SU-DHL-6 (cell line): ENCODE data around the gene STX16.

Source experiments
- H2AFZ ChIP-seq: fragments of 200-600 bp; sonication (generic); 2 replicates; pipeline ENCODE4 v1.6.1; 2014; ENCODE audit warnings: low read depth, mild to moderate bottlenecking, moderate library complexity, mixed read lengths, antibody characterized with exemption, low read length; ENCODE audit not compliant: severe bottlenecking
- H3F3A ChIP-seq: fragments of 200-600 bp; shearing (Covaris generic); 2 replicates; pipeline ENCODE4 v1.6.0; 2016; ENCODE audit warnings: antibody characterized with exemption, mild to moderate bottlenecking; ENCODE audit not compliant: insufficient read depth
- H3K27ac ChIP-seq: fragments of 200-600 bp; sonication (generic); 2 replicates; pipeline ENCODE4 v1.5.1; 2016; ENCODE audit warnings: low read depth, mild to moderate bottlenecking, low read length, moderate library complexity, mixed read lengths
- H3K27me3 ChIP-seq: fragments of 200-600 bp; sonication (generic), shearing (Covaris generic); 2 replicates; pipeline ENCODE4 v1.6.0; 2014; ENCODE audit warnings: mild to moderate bottlenecking, low read length
- H3K36me3 ChIP-seq: fragments of 200-600 bp; sonication (generic); 2 replicates; pipeline ENCODE4 v1.6.1; 2014; ENCODE audit warnings: mild to moderate bottlenecking, low read length, mixed read lengths
- H3K4me2 ChIP-seq: fragments of 300-600, 200-600 bp; shearing (Covaris generic), sonication (generic); 2 replicates; pipeline ENCODE4 v1.6.0; 2014; ENCODE audit warnings: low read length, low read depth, mild to moderate bottlenecking; ENCODE audit not compliant: poor library complexity, severe bottlenecking
- H3K4me3 ChIP-seq: fragments of 200-600 bp; sonication (generic); 2 replicates; pipeline ENCODE4 v1.5.1; 2014; ENCODE audit warnings: antibody characterized with exemption, low read length, mild to moderate bottlenecking, mixed read lengths; ENCODE audit not compliant: insufficient read depth, poor library complexity, severe bottlenecking
- H3K79me2 ChIP-seq: fragments of 200-600 bp; sonication (generic); 2 replicates; pipeline ENCODE4 v1.6.1; 2014; ENCODE audit warnings: mild to moderate bottlenecking, low read length, moderate library complexity; ENCODE audit not compliant: insufficient read depth
- H3K9ac ChIP-seq: fragments of 200-600 bp; sonication (generic); 2 replicates; pipeline ENCODE4 v1.7.0; 2014; ENCODE audit warnings: mild to moderate bottlenecking, low read length
- H3K9me2 ChIP-seq: fragments of 200-600 bp; sonication (generic); replicated peaks from 2 replicates; pipeline ENCODE4 v1.6.1; 2014; ENCODE audit warnings: low read length; ENCODE audit not compliant: insufficient read depth
- H3K9me3 ChIP-seq: fragments of 200-600 bp; sonication (generic); 2 replicates; pipeline ENCODE4 v1.6.1; 2014; ENCODE audit warnings: low read length, mixed read lengths; ENCODE audit not compliant: insufficient read depth
- H4K20me1 ChIP-seq: fragments of 200-600 bp; sonication (generic); 2 replicates; pipeline ENCODE4 v1.6.1; 2014; ENCODE audit warnings: low read depth, mild to moderate bottlenecking, antibody characterized with exemption, low read length, moderate library complexity, mixed read lengths
- EZH2phosphoT487 ChIP-seq: fragments of 200-600 bp; sonication (generic), shearing (Covaris generic); conservative IDR thresholded peaks from 2 replicates; pipeline ENCODE4 v1.6.1; 2018; ENCODE audit warnings: mild to moderate bottlenecking, antibody characterized with exemption, low read length, moderate library complexity, mixed read lengths
- TF ChIP-seq, protein P1 (sequence below): fragments of 200-600 bp; sonication (generic); IDR thresholded peaks from one replicate; pipeline ENCODE4 v1.5.1; 2017; ENCODE audit warnings: antibody characterized with exemption, mild to moderate bottlenecking, low read length, moderate library complexity; ENCODE audit not compliant: insufficient read depth, poor library complexity, severe bottlenecking

STX16 gene

DNA sequence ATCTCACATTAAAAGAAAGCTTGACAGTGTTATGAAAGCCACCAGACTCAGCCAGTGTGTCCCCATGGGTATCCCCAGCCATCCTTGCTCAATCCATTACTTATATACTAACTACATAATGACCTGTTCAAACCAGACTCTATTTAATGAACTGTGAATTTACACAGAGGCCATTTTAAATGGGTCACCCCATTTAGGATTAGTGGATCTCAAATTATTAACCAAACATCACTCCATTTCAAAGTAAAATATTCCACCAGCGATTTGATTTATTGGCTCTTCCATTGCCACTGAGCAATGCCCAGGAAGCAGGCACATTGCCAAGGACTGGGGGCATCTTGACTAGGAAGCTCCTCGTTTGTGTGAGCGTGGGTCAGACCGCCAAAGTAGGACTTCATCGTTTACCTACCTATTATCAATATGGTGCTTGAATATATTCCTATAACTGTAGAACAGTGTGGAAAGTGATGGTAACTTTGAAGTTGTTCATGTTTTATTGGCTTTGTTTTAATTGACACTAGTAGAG is 26.1 kb downstream of the STX16 start:
- peaks cover 22% of the 10 kb centered on the region; the same call in 1 of the 2 replicates for H3K36me3 ChIP-seq
- H2AFZ ChIP-seq: no peak overlapping the region
- no peak for TF ChIP-seq EZH2phosphoT487
- TF ChIP-seq, protein P1, sequence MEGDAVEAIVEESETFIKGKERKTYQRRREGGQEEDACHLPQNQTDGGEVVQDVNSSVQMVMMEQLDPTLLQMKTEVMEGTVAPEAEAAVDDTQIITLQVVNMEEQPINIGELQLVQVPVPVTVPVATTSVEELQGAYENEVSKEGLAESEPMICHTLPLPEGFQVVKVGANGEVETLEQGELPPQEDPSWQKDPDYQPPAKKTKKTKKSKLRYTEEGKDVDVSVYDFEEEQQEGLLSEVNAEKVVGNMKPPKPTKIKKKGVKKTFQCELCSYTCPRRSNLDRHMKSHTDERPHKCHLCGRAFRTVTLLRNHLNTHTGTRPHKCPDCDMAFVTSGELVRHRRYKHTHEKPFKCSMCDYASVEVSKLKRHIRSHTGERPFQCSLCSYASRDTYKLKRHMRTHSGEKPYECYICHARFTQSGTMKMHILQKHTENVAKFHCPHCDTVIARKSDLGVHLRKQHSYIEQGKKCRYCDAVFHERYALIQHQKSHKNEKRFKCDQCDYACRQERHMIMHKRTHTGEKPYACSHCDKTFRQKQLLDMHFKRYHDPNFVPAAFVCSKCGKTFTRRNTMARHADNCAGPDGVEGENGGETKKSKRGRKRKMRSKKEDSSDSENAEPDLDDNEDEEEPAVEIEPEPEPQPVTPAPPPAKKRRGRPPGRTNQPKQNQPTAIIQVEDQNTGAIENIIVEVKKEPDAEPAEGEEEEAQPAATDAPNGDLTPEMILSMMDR: no peak

DNA sequence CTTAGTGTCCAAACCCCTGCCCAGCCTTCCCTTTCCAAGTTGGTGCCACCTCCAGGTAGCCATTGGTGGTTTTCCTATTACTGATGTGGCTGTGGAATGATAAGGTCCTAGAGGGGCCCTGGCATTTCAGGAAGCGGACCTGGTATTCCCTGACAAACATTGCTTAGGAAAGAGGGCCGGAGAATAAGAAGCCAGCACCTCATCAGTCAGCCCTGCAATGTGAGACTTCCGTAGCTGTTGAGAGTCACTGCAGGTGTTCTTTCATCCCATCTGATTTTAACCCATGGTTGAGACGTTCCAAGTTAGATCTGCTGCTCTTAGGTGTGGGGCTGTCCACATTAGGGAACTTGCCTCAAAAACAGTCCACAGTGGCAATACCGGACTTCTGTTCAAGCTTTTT is 26.7 kb downstream of the STX16 start:
- H3K4me2 ChIP-seq: no peak overlapping the region
- H3F3A ChIP-seq: no peaks in the 10 kb centered on the region
- no peaks in the 10 kb centered on the region for H3K9me2 ChIP-seq
- H3K79me2 ChIP-seq: no peaks in the 10 kb centered on the region
- H3K27ac ChIP-seq: no peak overlapping the region
- no peaks in the 10 kb centered on the region for H3K9me3 ChIP-seq
- TF ChIP-seq, protein P1: no peak
- TF ChIP-seq EZH2phosphoT487: no peak
- no peaks in the 10 kb centered on the region for H3K27me3 ChIP-seq
- H3K9ac ChIP-seq: no peak overlapping the region
- H3K4me3 ChIP-seq: no peak overlapping the region
- H2AFZ ChIP-seq: no peak overlapping the region
- no peaks in the 10 kb centered on the region for H4K20me1 ChIP-seq
- peaks cover 19% of the 10 kb centered on the region; the same call in 1 of the 2 replicates for H3K36me3 ChIP-seq

More for the DNA sequence above, 26.1 kb downstream of the STX16 start:
- H3K27me3 ChIP-seq: no peaks in the 10 kb centered on the region
- no peaks in the 10 kb centered on the region for H3K9me3 ChIP-seq
- H3K9me2 ChIP-seq: no peaks in the 10 kb centered on the region
- H3K4me3 ChIP-seq: no peak overlapping the region
- no peak overlapping the region for H3K4me2 ChIP-seq
- no peaks in the 10 kb centered on the region for H3K79me2 ChIP-seq
- H4K20me1 ChIP-seq: no peaks in the 10 kb centered on the region
- H3F3A ChIP-seq: no peaks in the 10 kb centered on the region
- H3K27ac ChIP-seq: no peak overlapping the region
- no peak overlapping the region for H3K9ac ChIP-seq

DNA sequence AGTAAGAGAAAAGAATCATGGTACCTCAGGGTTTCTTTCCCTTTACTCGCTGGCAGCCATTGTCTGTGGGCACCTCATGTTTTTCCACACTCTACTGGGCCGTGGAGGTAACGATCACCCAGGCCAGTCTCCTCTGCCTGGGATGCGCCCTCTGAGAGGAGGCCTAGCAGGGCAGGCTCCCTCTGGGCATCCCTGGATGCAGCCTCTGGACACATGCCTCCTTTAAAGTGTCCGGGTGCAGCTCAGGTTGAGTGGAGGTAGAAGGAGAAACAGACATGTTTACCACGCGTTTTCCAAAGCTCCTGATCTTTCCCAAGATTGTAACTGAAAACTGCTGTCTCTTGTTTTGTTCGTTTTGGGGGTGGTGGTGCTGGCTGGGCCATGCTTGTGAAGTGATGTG is 27.7 kb downstream of the STX16 start:
- TF ChIP-seq, protein P1: no peak
- TF ChIP-seq EZH2phosphoT487: no peak
- H3K9ac ChIP-seq: no peak overlapping the region
- no peak overlapping the region for H3K4me3 ChIP-seq
- no peak overlapping the region for H2AFZ ChIP-seq
- no peaks in the 10 kb centered on the region for H3K27me3 ChIP-seq
- H3K36me3 ChIP-seq: peaks cover 9% of the 10 kb centered on the region; the same call in 1 of the 2 replicates
- no peaks in the 10 kb centered on the region for H3K9me3 ChIP-seq
- no peak overlapping the region for H3K4me2 ChIP-seq
- H3F3A ChIP-seq: no peaks in the 10 kb centered on the region
- no peaks in the 10 kb centered on the region for H4K20me1 ChIP-seq
- no peaks in the 10 kb centered on the region for H3K9me2 ChIP-seq
- no peaks in the 10 kb centered on the region for H3K79me2 ChIP-seq
- no peak overlapping the region for H3K27ac ChIP-seq
